K562 (cell line): Measurements from ENCODE around the gene MTA2. TPM values are rescaled to one million over a fixed set of nuclear protein-coding genes. Genes with fewer than 3 reads are reported as not detected.

Experiments used
- ATAC-seq: fragments of 200-7000 bp; cut with Tn5 transposase; 3 replicates; pipeline ENCODE4 v1.9.1; 2020; ENCODE audit warnings: moderate library complexity
- BruUV-seq: library from RNA; stranded (reverse); fragments of 400-500 nt; replicated peaks from 2 replicates; lab custom pipeline; 2021; lab: Mats Ljungman, UMichigan
- CTCF ChIA-PET: fragments of 300-600 bp; formaldehyde crosslinking; extraction: SDS; loops from one replicate; lab custom pipeline; 2021; ENCODE audit warnings: low intra/inter-chr PET ratio; lab: Yijun Ruan, JAX
- POLR2A ChIA-PET: fragments of 300-600, 350-650 bp; sonication (Branson Sonifier 250); formaldehyde crosslinking; extraction: SDS; loops from one replicate; lab custom pipeline; 2021; ENCODE audit warnings: antibody characterized with exemption, inconsistent platforms; lab: Yijun Ruan, JAX
- DNase-seq, 4 experiments: peaks; one replicate each; pipeline versions ENCODE4 v3.0.0 to v3.0.0-alpha.2; 2011 to 2018; ENCODE audit warnings: low spot score in 3 of 4, mixed read lengths in 3 of 4; ENCODE audit errors: extremely low read depth in 1 of 4
- FAIRE-seq: peaks from 2 replicates; lab custom pipeline; 2011; peaks lifted over from hg19 to GRCh38; lab: Jason Lieb, UNC
- H2AFZ ChIP-seq: 2 replicates; pipeline ENCODE4 v1.6.0; 2011; ENCODE audit warnings: low read depth, low read length, control low read depth, inconsistent platforms
- H3K27ac ChIP-seq: fragments of 200-600 bp; 3 replicates; pipeline ENCODE4 v1.8.0; 2011; ENCODE audit warnings: low read depth, mild to moderate bottlenecking, control low read depth, inconsistent platforms, low read length, moderate library complexity, mixed read lengths; ENCODE audit errors: extremely low read depth
- H3K27me3 ChIP-seq, 2 experiments: fragments of 300-600 bp in 1 of 2; 2 replicates in 1 of 2; 3 replicates in 1 of 2; pipeline versions ENCODE4 v1.6.0 to v1.8.0; 2011; ENCODE audit warnings: inconsistent platforms in 2 of 2, low read length in 2 of 2, mild to moderate bottlenecking in 1 of 2, mixed read lengths in 1 of 2, moderate library complexity in 1 of 2; ENCODE audit not compliant: control insufficient read depth in 2 of 2, insufficient read depth in 2 of 2
- H3K36me3 ChIP-seq: fragments of 300-600 bp; 3 replicates; pipeline ENCODE4 v1.8.0; 2011; ENCODE audit warnings: mild to moderate bottlenecking, low read length, inconsistent platforms; ENCODE audit not compliant: control insufficient read depth, insufficient read depth
- H3K4me1 ChIP-seq, 2 experiments: fragments of 200-600 bp in 1 of 2; replicated peaks in 1 of 2; 2 replicates in 1 of 2; 3 replicates in 1 of 2; pipeline versions ENCODE4 v1.5.1 to v1.8.0; 2011; ENCODE audit warnings: inconsistent platforms in 2 of 2, low read length in 2 of 2, mild to moderate bottlenecking in 1 of 2, mixed read lengths in 1 of 2, moderate library complexity in 1 of 2; ENCODE audit not compliant: control insufficient read depth in 2 of 2, insufficient read depth in 2 of 2
- H3K4me2 ChIP-seq: 2 replicates; pipeline ENCODE4 v1.6.1; 2011; ENCODE audit warnings: low read length, control low read depth, inconsistent platforms, mixed read lengths; ENCODE audit not compliant: insufficient read depth
- H3K4me3 ChIP-seq: fragments of 200-600 bp; sonication (generic), shearing (Covaris generic); 2 replicates; pipeline ENCODE4 v1.5.1; 2016; ENCODE audit warnings: control low read depth, inconsistent platforms
- H3K79me2 ChIP-seq: fragments of 200-600 bp; 3 replicates; pipeline ENCODE4 v1.8.0; 2011; ENCODE audit warnings: low read length, inconsistent platforms; ENCODE audit not compliant: control insufficient read depth, insufficient read depth
- H3K9ac ChIP-seq, 2 experiments: 2 replicates each; pipeline versions ENCODE4 v1.6.0 to v1.6.1; 2011; ENCODE audit warnings: low read depth in 2 of 2, low read length in 2 of 2, control low read depth in 1 of 2, inconsistent platforms in 1 of 2, mild to moderate bottlenecking in 1 of 2, mixed read lengths in 1 of 2; ENCODE audit not compliant: insufficient read depth in 1 of 2
- H3K9me1 ChIP-seq: one replicate; pipeline ENCODE4 v1.6.0; 2011; ENCODE audit warnings: inconsistent platforms, mild to moderate bottlenecking, low read length, moderate library complexity; ENCODE audit not compliant: control insufficient read depth, insufficient read depth
- H3K9me3 ChIP-seq: replicated peaks from 2 replicates; pipeline ENCODE4 v1.5.1; 2011; ENCODE audit warnings: low read depth, low read length, inconsistent platforms; ENCODE audit not compliant: control insufficient read depth, insufficient read depth
- H4K20me1 ChIP-seq: replicated peaks from 2 replicates; pipeline ENCODE4 v1.6.1; 2011; ENCODE audit warnings: low read length, inconsistent platforms, mixed read lengths; ENCODE audit not compliant: control insufficient read depth, insufficient read depth
- AFF4 ChIP-seq: sonication (generic); formaldehyde crosslinking; IDR thresholded peaks from 2 replicates; pipeline ENCODE4 v1.8.0; 2023; ENCODE audit warnings: mild to moderate bottlenecking, missing genetic modification reagents
- BHLHE40 ChIP-seq: IDR thresholded peaks from 2 replicates; pipeline ENCODE4 v1.6.1; 2011; ENCODE audit warnings: low read length, improper control_type of control experiment
- ETS2 ChIP-seq: IDR thresholded peaks from 2 replicates; pipeline ENCODE4 v1.6.1; 2016; ENCODE audit warnings: borderline replicate concordance, missing genetic modification characterization, mild to moderate bottlenecking, moderate library complexity, missing compliant biosample characterization; ENCODE audit not compliant: poor library complexity, severe bottlenecking
- ETV5 ChIP-seq: sonication (generic); formaldehyde crosslinking; IDR thresholded peaks from 2 replicates; pipeline ENCODE4 v1.4.0; 2020; ENCODE audit warnings: low read depth, mild to moderate bottlenecking, missing genetic modification reagents
- L3MBTL2 ChIP-seq: fragments of 450-650 bp; IDR thresholded peaks from 2 replicates; pipeline ENCODE4 v1.6.1; 2016; ENCODE audit warnings: mild to moderate bottlenecking, moderate library complexity
- MNT ChIP-seq, 2 experiments: fragments of 450-650 bp; conservative IDR thresholded peaks; 2 replicates each; pipeline ENCODE4 v1.6.1; 2017; ENCODE audit warnings: mild to moderate bottlenecking in 2 of 2, moderate library complexity in 2 of 2
- MTA2 ChIP-seq: fragments of 450-650 bp; IDR thresholded peaks from 2 replicates; pipeline ENCODE4 v1.6.1; 2016; ENCODE audit warnings: low read depth
- PTTG1 ChIP-seq: fragments of 450-650 bp; IDR thresholded peaks from 2 replicates; pipeline ENCODE4 v1.6.1; 2016; ENCODE audit warnings: low read depth, mild to moderate bottlenecking, missing genetic modification characterization, missing compliant biosample characterization
- RBM15 ChIP-seq: fragments of 200-400 bp; formaldehyde crosslinking; IDR thresholded peaks from 2 replicates; pipeline ENCODE4 v1.6.1; 2018; ENCODE audit warnings: mild to moderate bottlenecking, low read length, moderate library complexity; ENCODE audit not compliant: insufficient read depth
- RBM22 ChIP-seq: fragments of 200-400 bp; formaldehyde crosslinking; IDR thresholded peaks from 2 replicates; pipeline ENCODE4 v1.6.1; 2018; ENCODE audit warnings: low read length, low read depth; ENCODE audit not compliant: poor library complexity, severe bottlenecking
- TEAD2 ChIP-seq: fragments of 450-650 bp; IDR thresholded peaks from 2 replicates; pipeline ENCODE4 v1.6.1; 2016; ENCODE audit warnings: missing genetic modification characterization, control low read depth, missing compliant biosample characterization
- ZFP91 ChIP-seq: sonication (generic); formaldehyde crosslinking; IDR thresholded peaks from 2 replicates; pipeline ENCODE4 v1.8.0; 2022; ENCODE audit warnings: mild to moderate bottlenecking, missing genetic modification reagents
- ZNF282 ChIP-seq: sonication (generic); formaldehyde crosslinking; IDR thresholded peaks from 2 replicates; pipeline ENCODE4 v1.8.1; 2023; ENCODE audit warnings: missing genetic modification reagents
- ZNF444 ChIP-seq: fragments of 250-450 bp; sonication (Bioruptor Pico); IDR thresholded peaks from 2 replicates; pipeline ENCODE4 v1.4.0; 2020; ENCODE audit warnings: mild to moderate bottlenecking, moderate library complexity
- WGBS: fragments of 100-300 bp; shearing (Covaris generic); methylation state at CpG from one replicate; pipeline ENCODE4 v1.1.6; 2016; ENCODE audit warnings: low coverage, mixed read lengths; ENCODE audit not compliant: insufficient coverage; ENCODE audit errors: missing lambda C conversion rate; 5-methylcytosine and 5-hydroxymethylcytosine counted together
- in situ Hi-C: fragments of 300-500 bp; cut with MboI; formaldehyde crosslinking; loops from 4 replicates; pipeline ENCODE4 v1.15.0; 2018; ENCODE audit warnings: inconsistent platforms, mixed read lengths
- intact Hi-C: fragments of 100-400 bp; cut with micrococcal nuclease; formaldehyde crosslinking; loops from 2 replicates; pipeline ENCODE4 v1.14.2; 2022
- polyA plus RNA-seq, 8 experiments: library from polyadenylated mRNA; depleted of rRNA in 4 of 8; stranded (reverse) in 5 of 8; unstranded in 3 of 8; fragments of >200 nt; fragmentation: Nextera tagmentation in 2 of 8; fragmentation: Illumina TruSeq in 1 of 8; extraction: Ambion mirVana in 2 of 8; extraction: Trizol in 1 of 8; gene quantifications; 2 replicates each; pipeline versions ENCODE4 v1.2.1 to v1.2.3, GENCODE V29; 2011 to 2014; ENCODE audit warnings: inconsistent platforms in 1 of 8, missing spikeins in 1 of 8
- total RNA-seq, 7 experiments: library from RNA; depleted of rRNA in 6 of 7; stranded (reverse); fragments of >200 nt in 6 of 7; fragmentation: Illumina TruSeq in 2 of 7; extraction: Trizol in 2 of 7; gene quantifications; 2 replicates each; pipeline versions ENCODE4 v1.2.1 to v1.2.3, GENCODE V29; 2011 to 2021; ENCODE audit warnings: low replicate concordance in 1 of 7

Gene MTA2
- total and polyA plus RNA-seq, 9 of the 15 experiments (the other 6 are each of a cell fraction or from before 2014, with no cell fraction given) = 6.2 to 220 (median 172) TPM

- Histone ChIP-seq H3K27ac (peak overlapping the region; percentile 97), H3K9me3 (no peaks in the 10 kb centered on the region), H4K20me1 (no peaks in the 10 kb centered on the region), H3K79me2 (peaks cover 46% of the 10 kb centered on the region), H3K9ac (peak overlapping the region; percentile 95 to 100), H3K4me3 (peak overlapping the region; percentile 95), H3K27me3 (no peaks in the 10 kb centered on the region), H3K36me3 (peaks cover 72% of the 10 kb centered on the region), H3K9me1 (no peaks in the 10 kb centered on the region), H3K4me2 (peak overlapping the region; percentile 95), H2AFZ (peak overlapping the region; percentile 78), H3K4me1 (peaks cover 14 to 42% of the 10 kb centered on the region in 2 experiments; a peak in 4 of 5 replicates)
- in situ Hi-C loops = no loop called here
- no TSS peak for BruUV-seq
- FAIRE-seq = no peak
- CTCF ChIA-PET = no interaction called here
- intact Hi-C loops = loop anchor here (5.0 kb wide), 1 partner anchor 71 kb away; the partner anchor contains the start of genes LBHD1 and UQCC3
- DNase-seq = peak in 3 of 4 experiments; percentile 43 to 60 (median 56)
- WGBS = 0% methylated on average over 14 of the region's 30 CpGs
- ATAC-seq = no peak; the same call in 2 of the 3 replicates
- POLR2A ChIA-PET = interaction anchor here (0.6 to 2.7 kb wide), 15 partner anchors 9 to 255 kb away, joined by 3 to 45 read pairs (median 6); partner anchors contain the start of genes B3GAT3, C11orf98, CSKMT and EEF1G
- TF ChIP-seq ZFP91 (CRISPR knock-in tag) = no peak
- TF ChIP-seq MTA2 = no peak
- no peak for TF ChIP-seq ETS2 (tag)
- peak; percentile 38 to 54; a peak in 1 of 4 replicates for TF ChIP-seq MNT (conservative IDR thresholded peaks at IDR 0.05)
- TF ChIP-seq RBM22 = no peak
- no peak for TF ChIP-seq TEAD2 (tag)
- TF ChIP-seq ETV5 (CRISPR knock-in tag) = no peak
- peak; percentile 49; the same call in 1 of the 2 replicates for TF ChIP-seq L3MBTL2
- TF ChIP-seq RBM15 = no peak
- no peak for TF ChIP-seq PTTG1
- 0 out of 2 replicates have a peak, but pooled peaks have one; percentile 6 for TF ChIP-seq ZNF282
- TF ChIP-seq AFF4 (CRISPR knock-in tag) = no peak
- no peak for TF ChIP-seq BHLHE40
- TF ChIP-seq ZNF444 = no peak
Measured at GRCh38 chr11:62601122-62601371, 618 bp downstream of the MTA2 start.
